ENCODE measurements around the gene KRT5. TPM values are rescaled to one million over a fixed set of nuclear protein-coding genes. Genes with fewer than 3 reads are reported as not detected.

KRT5 gene
- polyA plus RNA-seq, 3 donors, result 0.04 TPM; not detected in 2

GRCh38 chr12:52546126-52546525, 25.9 kb upstream of the KRT5 start:
- Histone ChIP-seq H3K9me3 (replicated peaks in 1 of 2; ENCODE audit: control insufficient read depth in 1 of 2, insufficient read depth in 1 of 2, low read length in 2 of 2) (no peaks in the 10 kb centered on the region), H3K36me3 (replicated peaks in 1 of 2; ENCODE audit: control insufficient read depth in 1 of 2, insufficient read depth in 2 of 2, low read length in 2 of 2) (no peaks in the 10 kb centered on the region), H3K79me2 (ENCODE audit: insufficient read depth, low read length) (no peaks in the 10 kb centered on the region), H2AFZ (ENCODE audit: insufficient read depth, low read depth, low read length, poor library complexity, severe bottlenecking) (no peak overlapping the region), H3K9ac (ENCODE audit: insufficient read depth, low read length, poor library complexity, severe bottlenecking) (no peak overlapping the region), H3K4me3 (replicated peaks in 1 of 3; ENCODE audit: low read depth in 2 of 3, low read length in 3 of 3) (no peak overlapping the region), H4K20me1 (ENCODE audit: insufficient read depth, low read length) (no peaks in the 10 kb centered on the region), H3K4me1 (ENCODE audit: control insufficient read depth in 1 of 2, insufficient read depth in 2 of 2, low read length in 2 of 2) (no peaks in the 10 kb centered on the region), H3K27me3 (ENCODE audit: control insufficient read depth in 2 of 2, insufficient read depth in 2 of 2, low read length in 2 of 2) (no peaks in the 10 kb centered on the region), H3K27ac (ENCODE audit: low read depth in 1 of 2, low read length in 2 of 2) (no peak overlapping the region), H3K4me2 (replicated peaks; ENCODE audit: extremely low read depth, low read length, poor library complexity, severe bottlenecking) (no peak overlapping the region)
- H3K9me3 Mint-ChIP-seq, result no peaks in the 10 kb centered on the region
- 90% methylated on average over 9 of the region's 15 CpGs for WGBS (ENCODE audit: insufficient coverage)
- no peak overlapping the region for H3K27ac Mint-ChIP-seq
- no peaks in the 10 kb centered on the region for H3K4me1 Mint-ChIP-seq
- DNase-seq, result no peak
- no peak for TF ChIP-seq CTCF (IDR thresholded peaks at IDR 0.05)
- intact Hi-C loops (cut with micrococcal nuclease), result no loop called here
- peaks cover 2 to 10% (median 5%) of the 10 kb centered on the region in 3 donors for H3K27me3 Mint-ChIP-seq (ENCODE audit: low read depth in 3 of 3)
- H3K36me3 Mint-ChIP-seq, result no peaks in the 10 kb centered on the region
- no peak overlapping the region for H3K4me3 Mint-ChIP-seq

- H3K9me3 Mint-ChIP-seq, result no peaks in the 10 kb centered on the region
- H3K4me1 ChIP-seq (ENCODE audit: control insufficient read depth in 1 of 2, insufficient read depth in 2 of 2, low read length in 2 of 2), result no peaks in the 10 kb centered on the region
- H3K9me3 ChIP-seq (replicated peaks in 1 of 2; ENCODE audit: control insufficient read depth in 1 of 2, insufficient read depth in 1 of 2, low read length in 2 of 2), result no peaks in the 10 kb centered on the region
- H4K20me1 ChIP-seq (ENCODE audit: insufficient read depth, low read length), result no peaks in the 10 kb centered on the region
- H3K4me3 ChIP-seq (replicated peaks in 1 of 3; ENCODE audit: low read depth in 2 of 3, low read length in 3 of 3), result no peak overlapping the region
- H3K9ac ChIP-seq (ENCODE audit: insufficient read depth, low read length, poor library complexity, severe bottlenecking), result no peak overlapping the region
- 93% methylated on average over 14 of the region's 17 CpGs for WGBS (ENCODE audit: insufficient coverage)
- no peak overlapping the region for H3K4me3 Mint-ChIP-seq
- no peak for DNase-seq
- H3K36me3 ChIP-seq (replicated peaks in 1 of 2; ENCODE audit: control insufficient read depth in 1 of 2, insufficient read depth in 2 of 2, low read length in 2 of 2), result no peaks in the 10 kb centered on the region
- peaks cover 0 to 10% (median 6%) of the 10 kb centered on the region in 3 donors for H3K27me3 Mint-ChIP-seq (ENCODE audit: low read depth in 3 of 3)
- H3K4me1 Mint-ChIP-seq, result no peaks in the 10 kb centered on the region
- TF ChIP-seq CTCF (IDR thresholded peaks at IDR 0.05), result no peak
- no peak overlapping the region for H3K27ac ChIP-seq (ENCODE audit: low read depth in 1 of 2, low read length in 2 of 2)
- H3K36me3 Mint-ChIP-seq, result no peaks in the 10 kb centered on the region
- intact Hi-C loops (cut with micrococcal nuclease), result no loop called here
- no peak overlapping the region for H3K27ac Mint-ChIP-seq
- H3K4me2 ChIP-seq (replicated peaks; ENCODE audit: extremely low read depth, low read length, poor library complexity, severe bottlenecking), result no peak overlapping the region
- no peaks in the 10 kb centered on the region for H3K79me2 ChIP-seq (ENCODE audit: insufficient read depth, low read length)
- no peaks in the 10 kb centered on the region for H3K27me3 ChIP-seq (ENCODE audit: control insufficient read depth in 2 of 2, insufficient read depth in 2 of 2, low read length in 2 of 2)
- no peak overlapping the region for H2AFZ ChIP-seq (ENCODE audit: insufficient read depth, low read depth, low read length, poor library complexity, severe bottlenecking)
Measured at GRCh38 chr12:52543985-52544883, 24.0 kb upstream of the KRT5 start.

Measured in CD14-positive monocyte (primary cell).